ENCODE data around the gene TTBK2. TPM values are rescaled to one million over a fixed set of nuclear protein-coding genes. Genes with fewer than 3 reads are reported as not detected.
A peak's percentile ranks its signal among the peaks of the same experiment; 100 is the strongest.
"Not testable (repeated sequence)": the region's sequence is repeated elsewhere in the genome, so short reads cannot be mapped to it uniquely, and the experiment has no call there.

Gene TTBK2
- 15.7 TPM for total RNA-seq
- long read RNA-seq, partial matches to known transcripts = 0 of 4 reads
- long read RNA-seq, other reads (novel, unspliced or antisense) = 4 of 4 reads

GRCh38 chr15:42920519-42921341 is at the start of gene TTBK2:
TTBK2 (minus strand) TSS chr15:42920778; CDS start chr15:42878617, 42,161 bp downstream.
- peak; percentile 99 for DNase-seq (ENCODE audit: low spot score)

GRCh38 chr15:42964476-42964875 is 43.9 kb upstream of the TTBK2 start:
- DNase-seq (ENCODE audit: low spot score) = no peak

- DNase-seq (ENCODE audit: low spot score) = no peak
Observed at GRCh38 chr15:42955518-42955917, 34.9 kb upstream of the TTBK2 start.

DNA sequence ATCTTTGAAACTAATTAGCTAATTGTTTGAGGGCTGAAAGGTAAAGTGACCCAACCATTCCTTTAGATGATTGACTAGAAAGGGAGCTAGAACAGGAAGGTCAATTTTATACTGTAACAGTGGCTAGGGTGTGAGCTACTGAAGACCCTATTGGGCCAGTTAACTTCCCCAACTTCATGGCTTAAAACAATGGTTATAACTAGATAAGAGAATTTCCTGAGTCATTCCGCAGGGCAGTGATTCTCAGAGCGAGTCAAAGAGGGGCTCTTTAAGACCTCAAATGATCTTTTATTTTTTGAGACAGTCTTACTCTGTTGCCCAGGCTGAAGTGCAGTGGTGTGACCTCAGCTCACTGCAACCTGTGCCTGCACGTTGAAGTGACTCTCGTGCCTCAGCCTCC is 33.7 kb upstream of the TTBK2 start:
- no peak for DNase-seq (ENCODE audit: low spot score)

GRCh38 chr15:42948898-42949297 is 28.3 kb upstream of the TTBK2 start:
- DNase-seq (ENCODE audit: low spot score) = not testable (repeated sequence)

- no peak for DNase-seq (ENCODE audit: low spot score)
Observed at GRCh38 chr15:42940527-42940926, 19.9 kb upstream of the TTBK2 start.

DNA sequence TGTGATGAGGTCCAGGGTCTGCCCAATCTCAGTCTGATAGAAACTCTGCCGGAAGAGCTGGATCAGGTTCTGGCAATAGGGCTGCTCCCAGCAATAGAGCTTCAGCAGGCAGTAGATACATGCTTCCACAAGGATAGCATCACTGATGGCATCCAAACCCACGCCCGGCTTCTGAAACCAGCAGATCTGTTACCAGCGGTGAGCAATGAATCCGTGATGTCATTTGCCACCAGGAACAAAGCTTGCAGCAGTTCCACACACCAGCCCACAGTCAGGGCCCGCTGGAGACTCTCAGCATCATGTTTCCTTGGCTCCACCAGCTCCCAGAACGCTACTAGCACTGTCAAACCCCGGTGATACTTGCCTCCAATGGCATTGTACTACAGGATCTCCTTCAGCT is 19.3 kb upstream of the TTBK2 start:
- DNase-seq (ENCODE audit: low spot score) = no peak

DNA sequence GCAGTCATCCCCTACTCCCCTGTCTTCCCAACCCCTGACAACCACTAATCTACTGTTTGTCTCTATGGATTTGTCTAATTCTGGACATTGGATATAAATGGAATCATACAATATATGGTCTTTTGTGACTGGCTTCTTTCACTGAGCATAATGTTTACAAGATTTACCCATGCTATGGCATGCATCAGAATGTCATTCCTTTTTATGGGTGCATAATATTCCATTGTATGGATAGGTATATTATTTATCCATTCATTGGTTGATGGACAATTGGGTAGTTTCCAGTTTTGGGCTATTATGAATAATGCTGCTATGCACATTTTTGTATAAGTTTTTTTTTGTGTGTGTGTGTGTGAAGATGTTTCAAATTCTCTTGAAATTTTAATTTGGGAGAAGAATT is 16.6 kb upstream of the TTBK2 start:
- DNase-seq (ENCODE audit: low spot score) = no peak

DNA sequence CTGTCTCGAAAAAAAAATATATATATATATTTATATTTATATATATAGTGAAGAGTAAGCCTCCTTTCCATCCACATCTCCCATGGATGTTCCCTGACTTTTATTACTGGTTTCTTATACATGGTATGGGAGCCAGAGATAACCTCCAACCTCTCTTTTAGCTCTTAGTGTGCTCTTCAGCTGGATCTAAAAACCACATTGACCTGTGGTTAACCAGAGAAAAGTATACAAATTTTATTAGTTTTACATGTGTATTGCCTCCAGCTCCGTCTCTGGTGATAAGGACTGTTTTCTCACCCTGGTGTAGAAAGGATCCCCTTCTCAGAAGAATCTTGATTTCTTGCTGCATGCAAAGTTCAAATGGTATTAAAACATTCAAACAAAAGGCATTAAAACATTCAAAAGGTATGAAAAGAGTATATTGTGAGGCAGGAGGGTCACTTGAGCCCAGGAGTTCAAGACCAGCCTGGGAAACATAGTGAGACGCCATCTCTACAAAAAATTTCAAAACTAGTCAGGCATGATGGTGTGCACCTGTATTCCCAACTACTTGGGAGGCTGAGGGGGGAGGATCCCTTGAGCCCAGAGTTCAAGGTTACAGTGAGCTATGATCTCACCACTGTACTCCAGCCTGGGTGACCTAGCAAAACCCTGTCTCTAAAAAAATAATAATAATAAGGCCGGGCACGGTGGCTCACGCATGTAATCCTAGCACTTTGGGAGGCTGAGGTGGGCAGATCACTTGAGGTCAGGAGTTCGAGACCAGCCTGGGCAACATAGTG is 13.5 kb upstream of the TTBK2 start:
- no peak for DNase-seq (ENCODE audit: low spot score)

GRCh38 chr15:42932833-42933515 is 12.4 kb upstream of the TTBK2 start:
- no peak for DNase-seq (ENCODE audit: low spot score)

DNA sequence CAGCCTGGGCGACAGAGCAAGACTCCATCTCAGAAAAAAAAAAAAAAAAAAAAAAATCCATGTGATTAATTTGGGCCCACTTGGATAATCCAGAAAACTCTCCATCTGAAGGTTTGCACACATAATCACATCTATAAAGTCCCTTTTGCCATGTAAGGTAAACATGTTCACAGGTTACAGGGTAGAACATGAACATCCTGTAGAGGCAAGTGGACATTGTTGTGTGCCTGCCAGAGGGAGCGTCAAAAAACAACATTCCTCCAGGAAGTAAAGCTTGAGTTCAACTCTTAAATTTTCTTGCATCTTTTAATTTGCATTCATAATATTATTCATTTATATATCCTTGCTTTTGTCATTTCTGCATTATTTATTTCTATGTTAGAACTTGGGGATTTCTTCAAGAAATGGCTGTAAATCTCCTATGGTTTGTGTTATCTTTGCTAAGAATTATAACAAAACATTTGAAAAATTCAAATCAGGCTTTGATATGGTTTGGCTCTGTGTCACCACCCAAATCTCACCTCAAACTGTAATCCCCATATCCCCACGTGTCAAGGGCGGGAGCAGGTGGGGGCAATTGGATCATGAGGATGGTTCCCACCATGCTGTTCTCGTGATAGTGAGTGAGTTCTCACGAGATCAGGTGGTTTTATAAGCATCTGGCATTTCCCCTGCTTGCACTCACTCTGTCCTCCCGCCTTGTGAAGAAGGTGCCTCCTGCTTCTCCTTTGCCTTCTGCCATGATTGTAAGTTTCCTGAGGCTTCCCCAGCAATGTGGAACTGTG is 11.3 kb upstream of the TTBK2 start:
- DNase-seq (ENCODE audit: low spot score) = no peak

- no peak for DNase-seq (ENCODE audit: low spot score)
Observed at GRCh38 chr15:42929306-42929848, 8.8 kb upstream of the TTBK2 start.

GRCh38 chr15:42921342-42921731 is 759 bp upstream of the TTBK2 start:
- no peak for DNase-seq (ENCODE audit: low spot score)

DNA sequence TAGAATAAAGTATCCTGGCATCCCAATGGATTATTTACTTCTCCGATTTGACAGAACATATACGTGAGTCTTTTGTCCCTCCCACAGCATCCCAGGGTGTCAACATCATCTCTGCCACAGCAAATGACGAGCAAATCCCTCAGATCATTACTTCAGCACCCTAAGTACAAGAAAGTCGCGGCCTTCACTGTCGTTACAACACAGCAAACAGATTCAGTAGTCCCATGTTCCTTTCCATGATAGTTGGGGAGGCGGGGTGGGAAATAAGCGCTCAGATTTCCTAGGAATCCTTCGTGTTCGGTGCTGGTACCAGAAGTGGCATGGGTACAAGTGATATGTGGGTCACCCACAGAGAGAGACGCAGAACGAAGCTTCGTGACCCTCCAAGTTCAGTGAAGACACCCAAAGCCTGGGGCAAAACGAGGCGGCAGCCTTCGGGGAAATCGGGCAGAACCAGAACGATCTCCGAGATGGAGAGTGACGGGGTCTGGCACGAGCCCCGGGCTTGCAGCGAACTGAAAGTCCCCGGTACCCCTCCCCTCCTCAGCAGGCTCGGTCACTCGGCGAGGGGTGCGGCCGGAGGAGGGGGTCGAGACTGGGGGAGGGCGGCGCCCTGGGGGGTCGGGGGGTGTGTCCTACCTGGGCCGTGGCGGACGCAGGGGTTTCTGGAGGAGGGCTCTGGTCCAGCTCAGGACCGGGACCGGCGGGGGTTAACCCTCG is 619 bp downstream of the TTBK2 start:
- no peak for DNase-seq (ENCODE audit: low spot score)

GRCh38 chr15:42919308-42919707 is 1.3 kb downstream of the TTBK2 start:
- DNase-seq (ENCODE audit: low spot score) = no peak

GRCh38 chr15:42918047-42918446 is 2.5 kb downstream of the TTBK2 start:
- DNase-seq (ENCODE audit: low spot score) = no peak

- DNase-seq (ENCODE audit: low spot score) = no peak
Observed at GRCh38 chr15:42915654-42916315, 4.8 kb downstream of the TTBK2 start.

DNA sequence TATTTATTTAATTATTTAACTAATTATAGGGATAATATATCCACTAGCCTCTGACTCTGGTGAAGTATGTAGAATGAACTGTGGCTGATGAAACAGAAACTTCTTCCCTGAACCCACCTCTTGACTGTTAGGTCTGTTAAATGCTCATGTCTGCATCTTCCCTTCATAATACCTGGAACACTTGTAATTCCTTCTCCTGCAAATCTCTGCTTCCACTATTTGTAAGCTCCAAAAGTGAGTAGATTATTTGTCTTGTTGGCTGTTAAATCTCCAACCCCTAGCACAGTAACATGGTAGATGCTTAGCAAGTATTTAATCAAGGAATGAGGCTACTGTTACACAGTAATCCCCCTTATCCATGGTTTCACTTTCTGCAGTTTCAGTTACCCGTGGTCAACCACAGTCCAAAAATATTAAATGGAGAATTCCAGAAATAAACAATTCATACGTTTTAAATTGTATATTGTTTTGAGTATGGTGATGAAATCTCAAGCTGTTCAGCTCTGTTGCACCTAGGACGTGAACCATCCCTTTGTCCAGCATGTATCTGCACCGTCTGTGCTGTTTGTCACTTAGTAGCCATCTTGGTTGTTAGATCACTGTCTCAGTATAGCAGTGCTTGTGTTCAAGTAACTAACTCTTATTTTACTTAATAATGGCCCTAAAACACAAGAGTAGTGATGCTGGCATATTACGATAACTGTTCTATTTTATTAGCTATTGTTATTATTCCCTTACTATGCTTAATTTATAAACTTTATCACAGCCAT is 5.7 kb downstream of the TTBK2 start:
- no peak for DNase-seq (ENCODE audit: low spot score)
